D721Med (cell line): ENCODE results near the gene MYLK4.

Experiments
- DNase-seq: peaks from one replicate; pipeline ENCODE4 v3.0.0; 2011; ENCODE audit warnings: low spot score; ENCODE audit not compliant: insufficient read length
- FAIRE-seq: peaks from 2 replicates; lab custom pipeline; 2011; peaks lifted over from hg19 to GRCh38; lab: Jason Lieb, UNC
- TF ChIP-seq, protein P1 (sequence below): IDR thresholded peaks from 2 replicates; pipeline ENCODE4 v1.5.1; 2012; ENCODE audit warnings: mild to moderate bottlenecking, control low read depth; ENCODE audit not compliant: insufficient read depth; ENCODE audit errors: missing control alignments

The MYLK4 gene

DNA sequence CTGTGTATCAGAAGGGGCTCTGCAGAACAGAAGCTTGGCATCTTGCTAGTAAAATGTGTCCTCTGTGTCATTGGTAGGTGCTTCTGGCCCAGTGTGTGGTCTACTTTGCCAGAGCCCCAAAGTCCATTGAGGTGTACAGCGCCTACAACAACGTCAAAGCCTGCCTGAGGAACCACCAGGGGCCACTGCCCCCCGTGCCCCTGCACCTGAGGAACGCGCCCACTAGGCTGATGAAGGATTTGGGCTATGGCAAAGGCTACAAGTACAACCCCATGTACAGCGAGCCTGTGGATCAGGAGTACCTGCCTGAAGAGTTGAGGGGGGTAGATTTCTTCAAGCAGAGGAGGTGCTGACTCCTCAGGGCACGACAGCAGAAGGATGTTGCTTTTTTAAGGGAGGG lies 34.2 kb upstream of the MYLK4 start:
- FAIRE-seq: no peak
- TF ChIP-seq, protein P1, sequence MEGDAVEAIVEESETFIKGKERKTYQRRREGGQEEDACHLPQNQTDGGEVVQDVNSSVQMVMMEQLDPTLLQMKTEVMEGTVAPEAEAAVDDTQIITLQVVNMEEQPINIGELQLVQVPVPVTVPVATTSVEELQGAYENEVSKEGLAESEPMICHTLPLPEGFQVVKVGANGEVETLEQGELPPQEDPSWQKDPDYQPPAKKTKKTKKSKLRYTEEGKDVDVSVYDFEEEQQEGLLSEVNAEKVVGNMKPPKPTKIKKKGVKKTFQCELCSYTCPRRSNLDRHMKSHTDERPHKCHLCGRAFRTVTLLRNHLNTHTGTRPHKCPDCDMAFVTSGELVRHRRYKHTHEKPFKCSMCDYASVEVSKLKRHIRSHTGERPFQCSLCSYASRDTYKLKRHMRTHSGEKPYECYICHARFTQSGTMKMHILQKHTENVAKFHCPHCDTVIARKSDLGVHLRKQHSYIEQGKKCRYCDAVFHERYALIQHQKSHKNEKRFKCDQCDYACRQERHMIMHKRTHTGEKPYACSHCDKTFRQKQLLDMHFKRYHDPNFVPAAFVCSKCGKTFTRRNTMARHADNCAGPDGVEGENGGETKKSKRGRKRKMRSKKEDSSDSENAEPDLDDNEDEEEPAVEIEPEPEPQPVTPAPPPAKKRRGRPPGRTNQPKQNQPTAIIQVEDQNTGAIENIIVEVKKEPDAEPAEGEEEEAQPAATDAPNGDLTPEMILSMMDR: no peak

DNA sequence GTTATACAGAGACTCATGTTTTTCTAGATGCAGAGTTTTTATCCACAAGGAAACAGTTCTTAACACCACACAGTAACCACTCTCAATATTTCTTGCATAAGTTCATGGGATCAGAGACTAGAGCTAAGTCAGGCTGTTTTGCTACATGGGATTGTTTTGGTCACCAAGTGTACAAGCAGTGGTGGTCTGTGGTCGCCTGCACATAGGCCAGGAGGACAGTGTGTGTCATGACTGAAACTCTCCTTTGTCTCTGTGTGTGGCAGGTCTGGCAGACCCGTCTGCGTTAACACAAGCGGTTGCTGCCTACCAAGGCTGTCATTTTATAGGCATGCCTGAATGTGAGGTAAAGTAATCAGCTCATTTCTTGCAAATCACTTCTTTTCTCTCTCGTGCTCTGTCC lies 33.3 kb upstream of the MYLK4 start:
- TF ChIP-seq, protein P1: no peak
- DNase-seq: no peak
- no peak for FAIRE-seq

More for the DNA sequence above, 34.2 kb upstream of the MYLK4 start:
- no peak for DNase-seq

DNA sequence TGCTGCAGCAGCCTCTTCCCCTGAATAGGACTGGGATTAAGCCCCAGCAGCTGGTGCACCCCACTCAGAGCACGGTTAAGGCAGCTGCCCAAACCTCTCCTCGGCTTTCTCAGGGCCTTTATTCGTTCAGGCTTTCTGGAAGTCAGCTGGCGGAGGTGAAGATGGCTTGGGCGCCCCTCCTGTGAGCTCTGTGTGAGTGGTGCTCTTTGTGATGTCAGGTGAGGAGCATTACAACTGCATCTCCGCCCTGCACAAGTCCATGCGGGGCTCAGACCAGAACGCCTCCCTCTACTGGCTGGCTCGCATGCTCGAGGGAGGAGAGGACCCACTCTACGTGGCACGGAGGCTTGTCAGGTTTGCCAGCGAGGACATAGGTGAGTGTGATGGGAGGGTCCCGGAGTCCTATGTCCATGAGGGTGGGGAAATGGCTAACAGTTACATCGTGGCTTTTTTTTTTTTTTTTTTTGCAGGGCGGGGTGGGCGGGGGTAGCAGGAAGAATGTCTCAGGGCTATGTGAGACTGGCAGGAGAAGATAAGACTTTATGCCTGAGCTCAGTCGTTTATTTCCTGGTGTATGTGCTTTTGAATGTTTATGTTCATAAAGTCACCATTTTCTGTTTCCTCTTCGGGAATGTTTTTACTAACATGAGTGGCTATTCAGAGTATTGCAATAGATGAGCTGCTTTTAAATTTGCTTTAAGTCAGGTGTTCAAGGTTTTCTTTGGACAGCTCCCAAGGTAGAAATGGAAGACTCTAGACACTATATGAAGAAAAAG lies 32.7 kb upstream of the MYLK4 start:
- DNase-seq (no peak), FAIRE-seq (no peak)
- TF ChIP-seq, protein P1: no peak

DNA sequence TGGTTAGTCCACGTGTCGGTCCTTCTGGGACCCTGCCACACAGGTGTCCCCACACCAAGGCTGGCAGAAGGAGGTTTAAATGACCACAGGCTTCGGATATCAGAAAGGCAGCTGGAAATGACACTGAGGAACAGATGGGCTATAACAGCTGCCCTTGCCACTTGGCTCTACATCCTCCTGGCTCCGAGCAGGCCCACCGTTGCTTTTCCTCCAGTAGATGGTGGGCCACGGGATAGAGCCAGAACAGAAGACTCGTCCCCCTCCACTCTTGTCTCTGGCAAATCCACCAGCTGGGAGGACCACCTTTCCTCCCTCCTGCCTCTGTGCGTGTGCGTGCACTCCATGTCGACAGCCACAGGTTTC lies 32.1 kb upstream of the MYLK4 start:
- no peak for DNase-seq
- FAIRE-seq: no peak
- TF ChIP-seq, protein P1: no peak

DNA sequence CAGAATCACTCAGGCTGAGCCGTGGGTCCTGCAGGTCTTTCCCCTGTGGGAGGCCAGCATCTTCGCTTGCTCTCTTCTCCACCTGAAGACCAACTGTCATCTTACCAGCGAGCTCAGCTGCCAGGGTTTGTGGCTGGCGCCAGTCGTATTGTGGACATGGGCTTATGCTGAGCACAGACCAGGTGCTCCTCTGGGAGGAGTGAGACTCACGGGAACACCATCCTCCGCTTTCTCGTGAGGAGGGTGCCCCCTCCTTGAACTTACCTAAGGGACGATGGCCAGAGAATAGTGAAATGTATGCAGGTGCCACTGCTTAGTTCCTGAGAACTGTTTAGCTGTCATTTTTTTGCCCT lies 31.6 kb upstream of the MYLK4 start:
- no peak for DNase-seq
- TF ChIP-seq, protein P1: no peak
- FAIRE-seq: no peak

DNA sequence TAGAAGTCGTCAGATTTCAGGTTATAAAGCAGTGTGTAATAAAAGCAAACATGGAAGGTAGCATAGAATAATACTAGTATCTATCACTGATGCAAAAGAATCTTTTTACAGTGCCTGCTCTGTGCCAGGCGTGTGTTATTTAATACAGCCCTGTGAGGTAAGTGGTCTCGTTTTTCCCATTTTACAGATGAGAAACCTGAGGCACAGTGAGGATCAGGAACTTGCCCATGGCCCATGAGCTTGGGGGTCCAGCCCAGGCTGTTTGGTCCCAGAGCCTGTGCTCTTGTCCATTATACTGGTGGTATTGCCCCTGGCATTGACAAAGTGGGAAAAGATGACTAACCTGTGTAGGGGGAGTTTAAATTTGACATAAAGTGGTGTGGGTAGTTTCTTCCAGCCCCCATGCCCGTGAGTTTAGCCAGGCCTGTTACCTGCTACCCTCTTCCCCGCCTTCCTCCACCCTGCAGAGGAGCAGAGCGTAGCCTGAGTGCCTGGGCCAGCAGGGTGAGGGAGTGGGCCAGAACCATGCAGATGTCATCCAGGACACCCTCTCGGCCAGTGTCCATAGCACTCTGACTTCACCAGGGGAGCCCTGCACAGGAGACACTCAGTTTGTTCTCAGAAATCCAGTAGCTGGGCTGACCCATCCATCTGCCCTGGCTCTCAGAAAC lies 31.1 kb upstream of the MYLK4 start:
- DNase-seq (no peak), FAIRE-seq (no peak)
- TF ChIP-seq, protein P1: no peak
